ENCODE data around the gene TMTC1. TPM values are rescaled to one million over a fixed set of nuclear protein-coding genes. Genes with fewer than 3 reads are reported as not detected.

The TMTC1 gene
- total and polyA plus RNA-seq, 11 donors: 8.8 to 101 (median 41.4) TPM

GRCh38 chr12:29722164-29722563 is 61.6 kb downstream of the TMTC1 start:
- WGBS, 4 donors: 97 to 98% (median 97%) methylated on average over 2 of the region's 2 CpGs
- no peaks in the 10 kb centered on the region for H3K27me3 ChIP-seq
- TF ChIP-seq CTCF (IDR thresholded peaks at IDR 0.05): no peak
- no peak for TF ChIP-seq POLR2A (IDR thresholded peaks at IDR 0.05)
- H3K9me3 ChIP-seq: no peaks in the 10 kb centered on the region
- no peaks in the 10 kb centered on the region for H3K36me3 ChIP-seq
- H3K4me1 ChIP-seq: peaks cover 9 to 45% (median 23%) of the 10 kb centered on the region in 12 donors
- no peak overlapping the region for H3K4me3 ChIP-seq
- intact Hi-C loops (cut with DNase I): loop anchor here in 4 of 10 donors (10.0 kb wide), 3 partner anchors 57 to 157 kb away; no protein-coding TSS in a partner anchor
- DNase-seq: no peak
- H3K27ac ChIP-seq: no peak overlapping the region
- ATAC-seq: no peak

- intact Hi-C loops (cut with DNase I): no loop called here
- TF ChIP-seq POLR2A (IDR thresholded peaks at IDR 0.05): no peak
- Histone ChIP-seq H3K4me3 (no peak overlapping the region), H3K27me3 (no peaks in the 10 kb centered on the region), H3K36me3 (no peaks in the 10 kb centered on the region), H3K9me3 (no peaks in the 10 kb centered on the region), H3K27ac (peak overlapping the region in 2 of 12 donors; percentile 10 to 25), H3K4me1 (peaks cover 0 to 31% (median 5%) of the 10 kb centered on the region in 12 donors)
- DNase-seq (no peak), ATAC-seq (peak in 2 of 4 donors; percentile 33 to 58)
- WGBS, 4 donors: 56 to 66% (median 61%) methylated on average over 5 of the region's 5 CpGs
Observed at GRCh38 chr12:29719381-29719780, 64.4 kb downstream of the TMTC1 start.

- 0 to 4% (median 2%) methylated on average over 1 of the region's 1 CpG for WGBS, 4 donors
- no peaks in the 10 kb centered on the region for H3K27me3 ChIP-seq
- H3K27ac ChIP-seq: no peak overlapping the region
- no peaks in the 10 kb centered on the region for H3K36me3 ChIP-seq
- intact Hi-C loops (cut with DNase I): no loop called here
- no peak overlapping the region for H3K4me3 ChIP-seq
- ATAC-seq (no peak), DNase-seq (no peak)
- H3K4me1 ChIP-seq: peaks cover 0 to 37% (median 9%) of the 10 kb centered on the region in 12 donors
- TF ChIP-seq POLR2A (IDR thresholded peaks at IDR 0.05): no peak
- no peak for TF ChIP-seq CTCF (IDR thresholded peaks at IDR 0.05)
- no peaks in the 10 kb centered on the region for H3K9me3 ChIP-seq
Observed at GRCh38 chr12:29717540-29718100, 66.1 kb downstream of the TMTC1 start.

GRCh38 chr12:29714966-29715365 is 68.8 kb downstream of the TMTC1 start:
- ATAC-seq (no peak), DNase-seq (no peak)
- intact Hi-C loops (cut with DNase I): no loop called here
- TF ChIP-seq POLR2A (IDR thresholded peaks at IDR 0.05): no peak
- no peak for TF ChIP-seq CTCF (IDR thresholded peaks at IDR 0.05)
- Histone ChIP-seq H3K4me1 (peaks cover 0 to 43% (median 16%) of the 10 kb centered on the region in 12 donors), H3K27me3 (no peaks in the 10 kb centered on the region), H3K4me3 (no peak overlapping the region), H3K36me3 (no peaks in the 10 kb centered on the region), H3K27ac (no peak overlapping the region), H3K9me3 (no peaks in the 10 kb centered on the region)

- Histone ChIP-seq H3K4me3 (no peak overlapping the region), H3K4me1 (peaks cover 0 to 51% (median 20%) of the 10 kb centered on the region in 12 donors), H3K27me3 (no peaks in the 10 kb centered on the region), H3K9me3 (no peaks in the 10 kb centered on the region), H3K27ac (peak overlapping the region in 4 of 12 donors; percentile 16 to 34 (median 21)), H3K36me3 (no peaks in the 10 kb centered on the region)
- ATAC-seq: no peak
- no peak for TF ChIP-seq CTCF (IDR thresholded peaks at IDR 0.05)
- no peak for TF ChIP-seq POLR2A (IDR thresholded peaks at IDR 0.05)
- DNase-seq: no peak
- 70 to 87% (median 79%) methylated on average over 3 of the region's 3 CpGs for WGBS, 4 donors
- intact Hi-C loops (cut with DNase I): no loop called here
Observed at GRCh38 chr12:29713729-29714128, 70.0 kb downstream of the TMTC1 start.

All from heart left ventricle (tissue), 16 donors.